DOHH2 (cell line): ENCODE measurements around the gene HSPB1.
A peak's percentile ranks its signal among the peaks of the same experiment; 100 is the strongest.

ENCODE experiments used
- H3F3A ChIP-seq: fragments of 200-600 bp; sonication (generic), shearing (Covaris generic); 2 replicates; pipeline ENCODE4 v1.6.0; 2016; ENCODE audit warnings: antibody characterized with exemption, mild to moderate bottlenecking; ENCODE audit not compliant: control insufficient read depth, insufficient read depth
- H3K27ac ChIP-seq: fragments of 200-600 bp; sonication (generic); 2 replicates; pipeline ENCODE4 v1.5.1; 2014; ENCODE audit warnings: low read depth, mild to moderate bottlenecking, low read length, moderate library complexity
- H3K27me3 ChIP-seq: fragments of 200-600 bp; sonication (generic); 2 replicates; pipeline ENCODE4 v1.6.1; 2014; ENCODE audit warnings: mild to moderate bottlenecking, low read length, mixed read lengths; ENCODE audit not compliant: control insufficient read depth
- H3K36me3 ChIP-seq: fragments of 200-600 bp; sonication (generic); 2 replicates; pipeline ENCODE4 v1.6.1; 2014; ENCODE audit warnings: mild to moderate bottlenecking, low read length, moderate library complexity, mixed read lengths; ENCODE audit not compliant: control insufficient read depth
- H3K4me1 ChIP-seq: fragments of 200-600 bp; sonication (generic); 2 replicates; pipeline ENCODE4 v1.6.1; 2014; ENCODE audit warnings: mild to moderate bottlenecking, low read length, mixed read lengths; ENCODE audit not compliant: control insufficient read depth
- H3K4me2 ChIP-seq: fragments of 200-600 bp; sonication (generic); 2 replicates; pipeline ENCODE4 v1.6.0; 2014; ENCODE audit warnings: mild to moderate bottlenecking, low read length, moderate library complexity
- H3K4me3 ChIP-seq: fragments of 200-600 bp; sonication (generic); 2 replicates; pipeline ENCODE4 v1.5.1; 2014; ENCODE audit warnings: mild to moderate bottlenecking, low read length, mixed read lengths
- H3K79me2 ChIP-seq: fragments of 200-600 bp; sonication (generic); 2 replicates; pipeline ENCODE4 v1.6.1; 2014; ENCODE audit warnings: mild to moderate bottlenecking, low read length, mixed read lengths; ENCODE audit not compliant: control insufficient read depth
- H3K9me2 ChIP-seq: fragments of 200-600 bp; sonication (generic); replicated peaks from 2 replicates; pipeline ENCODE4 v1.6.1; 2014; ENCODE audit warnings: mild to moderate bottlenecking, low read length, mixed read lengths; ENCODE audit not compliant: control insufficient read depth
- H3K9me3 ChIP-seq: fragments of 200-600 bp; sonication (generic); 2 replicates; pipeline ENCODE4 v1.6.1; 2014; ENCODE audit warnings: antibody characterized with exemption, low read length, mixed read lengths; ENCODE audit not compliant: control insufficient read depth, insufficient read depth
- H4K20me1 ChIP-seq: fragments of 200-600 bp; sonication (generic); 2 replicates; pipeline ENCODE4 v1.6.0; 2014; ENCODE audit warnings: low read depth, mild to moderate bottlenecking, antibody characterized with exemption, low read length, moderate library complexity; ENCODE audit not compliant: control insufficient read depth, insufficient read depth
- CTCF ChIP-seq: fragments of 200-600 bp; sonication (generic); IDR thresholded peaks from one replicate; pipeline ENCODE4 v1.5.1; 2014; ENCODE audit warnings: antibody characterized with exemption, mild to moderate bottlenecking, low read depth, low read length; ENCODE audit not compliant: poor library complexity, severe bottlenecking
- EZH2phosphoT487 ChIP-seq: fragments of 200-600 bp; sonication (generic); IDR thresholded peaks from 2 replicates; pipeline ENCODE4 v1.6.1; 2017; ENCODE audit warnings: borderline replicate concordance, mild to moderate bottlenecking, antibody characterized with exemption, low read length, moderate library complexity, mixed read lengths

The HSPB1 gene

GRCh38 chr7:76315364-76315763 is 12.9 kb downstream of the HSPB1 start:
- Histone ChIP-seq H3K4me2 (no peak overlapping the region), H4K20me1 (no peaks in the 10 kb centered on the region), H3K36me3 (no peaks in the 10 kb centered on the region), H3F3A (peaks cover 14% of the 10 kb centered on the region), H3K4me1 (peaks cover 40% of the 10 kb centered on the region), H3K9me3 (no peaks in the 10 kb centered on the region), H3K9me2 (no peaks in the 10 kb centered on the region), H3K4me3 (no peak overlapping the region), H3K79me2 (no peaks in the 10 kb centered on the region), H3K27me3 (no peaks in the 10 kb centered on the region), H3K27ac (no peak overlapping the region)
- no peak for TF ChIP-seq CTCF
- TF ChIP-seq EZH2phosphoT487: no peak

- Histone ChIP-seq H3K27me3 (no peaks in the 10 kb centered on the region), H3K9me2 (no peaks in the 10 kb centered on the region), H3K4me1 (peaks cover 40% of the 10 kb centered on the region), H3K4me2 (peak overlapping the region; percentile 90), H4K20me1 (no peaks in the 10 kb centered on the region), H3K36me3 (no peaks in the 10 kb centered on the region), H3K27ac (no peak overlapping the region), H3K4me3 (peak overlapping the region; percentile 77), H3K9me3 (no peaks in the 10 kb centered on the region), H3F3A (peaks cover 27% of the 10 kb centered on the region), H3K79me2 (no peaks in the 10 kb centered on the region)
- TF ChIP-seq CTCF: no peak
- TF ChIP-seq EZH2phosphoT487: no peak
Measured at GRCh38 chr7:76316984-76317781, 14.7 kb downstream of the HSPB1 start.

- peak overlapping the region; percentile 77 for H3K4me3 ChIP-seq
- H3K9me3 ChIP-seq: no peaks in the 10 kb centered on the region
- H3K79me2 ChIP-seq: no peaks in the 10 kb centered on the region
- no peaks in the 10 kb centered on the region for H3K36me3 ChIP-seq
- H4K20me1 ChIP-seq: no peaks in the 10 kb centered on the region
- TF ChIP-seq CTCF: no peak
- no peak for TF ChIP-seq EZH2phosphoT487
- H3K27me3 ChIP-seq: no peaks in the 10 kb centered on the region
- H3K4me2 ChIP-seq: peak overlapping the region; percentile 90
- H3K9me2 ChIP-seq: no peaks in the 10 kb centered on the region
- peaks cover 40% of the 10 kb centered on the region for H3K4me1 ChIP-seq
- H3K27ac ChIP-seq: peak overlapping the region; percentile 12; the same call in 1 of the 2 replicates
- H3F3A ChIP-seq: peaks cover 31% of the 10 kb centered on the region
Measured at GRCh38 chr7:76317782-76318487, 15.5 kb downstream of the HSPB1 start.
